Osteoblast (primary cell): ENCODE data around the gene FRMD4A. TPM values are rescaled to one million over a fixed set of nuclear protein-coding genes. Genes with fewer than 3 reads are reported as not detected.
A peak's percentile ranks its signal among the peaks of the same experiment; 100 is the strongest.

Source experiments
- DNase-seq: peaks from one replicate; pipeline ENCODE4 v3.0.0; 2011; ENCODE audit warnings: low spot score, mixed read lengths; ENCODE audit not compliant: insufficient read length; ENCODE audit errors: missing footprints
- H2AFZ ChIP-seq: 2 replicates; pipeline ENCODE4 v1.6.0; 2011; ENCODE audit warnings: mild to moderate bottlenecking, low read length
- H3K27ac ChIP-seq: 2 replicates; pipeline ENCODE4 v1.5.1; 2011; ENCODE audit warnings: mild to moderate bottlenecking, low read depth, low read length, moderate library complexity
- H3K27me3 ChIP-seq: 2 replicates; pipeline ENCODE4 v1.6.0; 2012; ENCODE audit warnings: mild to moderate bottlenecking, control low read depth, inconsistent platforms, low read length, moderate library complexity; ENCODE audit not compliant: insufficient read depth
- H3K36me3 ChIP-seq: 2 replicates; pipeline ENCODE4 v1.5.1; 2011; ENCODE audit warnings: mild to moderate bottlenecking, low read length, control low read depth, moderate library complexity; ENCODE audit not compliant: insufficient read depth
- H3K4me1 ChIP-seq: 2 replicates; pipeline ENCODE4 v1.5.1; 2011; ENCODE audit warnings: mild to moderate bottlenecking, low read length, control low read depth, moderate library complexity; ENCODE audit not compliant: insufficient read depth
- H3K4me2 ChIP-seq: 2 replicates; pipeline ENCODE4 v1.6.0; 2011; ENCODE audit warnings: mild to moderate bottlenecking, low read length; ENCODE audit not compliant: insufficient read depth
- H3K4me3 ChIP-seq: fragments of 200-600 bp; sonication (generic); 3 replicates; pipeline ENCODE4 v1.5.1; 2012; ENCODE audit warnings: mild to moderate bottlenecking, low read length, inconsistent platforms; ENCODE audit not compliant: insufficient read depth
- H3K79me2 ChIP-seq: 2 replicates; pipeline ENCODE4 v1.6.0; 2012; ENCODE audit warnings: mild to moderate bottlenecking, low read length, control low read depth, inconsistent platforms; ENCODE audit not compliant: insufficient read depth
- H3K9me3 ChIP-seq: 2 replicates; pipeline ENCODE4 v1.5.1; 2011; ENCODE audit warnings: low read depth, low read length, control low read depth
- H4K20me1 ChIP-seq: 2 replicates; pipeline ENCODE4 v1.6.0; 2012; ENCODE audit warnings: mild to moderate bottlenecking, low read length, control low read depth; ENCODE audit not compliant: insufficient read depth
- total RNA-seq: library from RNA; depleted of rRNA; stranded (reverse); fragments of >200 nt; gene quantifications from 2 replicates; pipeline ENCODE4 v1.2.3, GENCODE V29; 2012
- TF ChIP-seq, protein P1 (sequence below): IDR thresholded peaks from 2 replicates; pipeline ENCODE4 v1.5.1; 2011; ENCODE audit warnings: mild to moderate bottlenecking, low read depth, low read length, moderate library complexity; ENCODE audit errors: extremely low read depth

Gene FRMD4A
- total RNA-seq, 1 donor, result 41.3 TPM

DNA sequence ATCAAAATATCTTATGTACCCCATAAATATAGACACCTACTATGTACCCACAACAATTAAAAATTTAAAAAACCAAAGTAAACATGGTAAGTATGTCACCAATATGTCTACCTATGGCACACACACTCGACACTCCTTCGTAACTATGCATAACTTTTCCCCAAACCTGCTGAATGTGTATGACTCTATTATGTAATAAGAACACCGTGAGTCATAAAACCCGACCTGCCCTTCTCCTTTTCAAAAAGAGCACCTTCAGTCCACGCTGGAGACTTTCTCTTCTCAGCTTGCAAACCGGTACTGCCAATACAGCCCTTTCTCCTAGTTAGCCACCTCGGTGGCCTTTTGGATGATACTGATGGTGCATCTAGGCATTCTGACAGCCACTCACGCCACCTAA is 557.7 kb downstream of the FRMD4A start:
- Histone ChIP-seq H3K4me2 (no peak overlapping the region), H3K4me3 (no peak overlapping the region)

DNA sequence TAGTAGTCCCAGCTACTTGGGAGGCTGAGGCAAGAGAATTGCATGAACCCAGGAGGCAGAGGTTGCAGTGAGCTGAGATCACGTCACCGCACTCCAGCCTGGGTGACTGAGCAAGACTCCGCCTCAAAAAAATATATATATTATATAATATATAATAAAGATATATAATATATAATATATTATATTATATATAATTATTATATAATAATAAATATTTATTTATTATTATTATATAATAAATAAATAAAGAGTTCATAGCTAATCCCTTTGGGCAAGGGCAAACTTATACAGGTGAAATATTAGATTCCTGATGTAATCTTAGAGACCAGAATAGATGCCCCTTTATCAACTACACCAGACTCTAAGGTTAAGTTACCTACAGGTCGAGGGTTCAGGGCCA is 558.7 kb downstream of the FRMD4A start:
- no peaks in the 10 kb centered on the region for H3K9me3 ChIP-seq
- no peaks in the 10 kb centered on the region for H4K20me1 ChIP-seq
- TF ChIP-seq, protein P1, sequence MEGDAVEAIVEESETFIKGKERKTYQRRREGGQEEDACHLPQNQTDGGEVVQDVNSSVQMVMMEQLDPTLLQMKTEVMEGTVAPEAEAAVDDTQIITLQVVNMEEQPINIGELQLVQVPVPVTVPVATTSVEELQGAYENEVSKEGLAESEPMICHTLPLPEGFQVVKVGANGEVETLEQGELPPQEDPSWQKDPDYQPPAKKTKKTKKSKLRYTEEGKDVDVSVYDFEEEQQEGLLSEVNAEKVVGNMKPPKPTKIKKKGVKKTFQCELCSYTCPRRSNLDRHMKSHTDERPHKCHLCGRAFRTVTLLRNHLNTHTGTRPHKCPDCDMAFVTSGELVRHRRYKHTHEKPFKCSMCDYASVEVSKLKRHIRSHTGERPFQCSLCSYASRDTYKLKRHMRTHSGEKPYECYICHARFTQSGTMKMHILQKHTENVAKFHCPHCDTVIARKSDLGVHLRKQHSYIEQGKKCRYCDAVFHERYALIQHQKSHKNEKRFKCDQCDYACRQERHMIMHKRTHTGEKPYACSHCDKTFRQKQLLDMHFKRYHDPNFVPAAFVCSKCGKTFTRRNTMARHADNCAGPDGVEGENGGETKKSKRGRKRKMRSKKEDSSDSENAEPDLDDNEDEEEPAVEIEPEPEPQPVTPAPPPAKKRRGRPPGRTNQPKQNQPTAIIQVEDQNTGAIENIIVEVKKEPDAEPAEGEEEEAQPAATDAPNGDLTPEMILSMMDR, result no peak
- no peaks in the 10 kb centered on the region for H3K36me3 ChIP-seq
- H3K4me1 ChIP-seq, result peaks cover 32% of the 10 kb centered on the region
- no peaks in the 10 kb centered on the region for H3K27me3 ChIP-seq
- no peak overlapping the region for H3K27ac ChIP-seq
- no peak overlapping the region for H3K4me2 ChIP-seq
- H3K79me2 ChIP-seq, result peaks cover 5% of the 10 kb centered on the region
- H2AFZ ChIP-seq, result no peak overlapping the region
- no peak overlapping the region for H3K4me3 ChIP-seq
- no peak for DNase-seq

More for the DNA sequence above, 557.7 kb downstream of the FRMD4A start:
- Histone ChIP-seq H3K9me3 (no peaks in the 10 kb centered on the region), H3K36me3 (no peaks in the 10 kb centered on the region), H3K4me1 (peaks cover 41% of the 10 kb centered on the region), H4K20me1 (no peaks in the 10 kb centered on the region), H3K27ac (no peak overlapping the region), H2AFZ (no peak overlapping the region), H3K79me2 (peaks cover 5% of the 10 kb centered on the region), H3K27me3 (no peaks in the 10 kb centered on the region)
- TF ChIP-seq, protein P1, result no peak
- DNase-seq, result no peak

DNA sequence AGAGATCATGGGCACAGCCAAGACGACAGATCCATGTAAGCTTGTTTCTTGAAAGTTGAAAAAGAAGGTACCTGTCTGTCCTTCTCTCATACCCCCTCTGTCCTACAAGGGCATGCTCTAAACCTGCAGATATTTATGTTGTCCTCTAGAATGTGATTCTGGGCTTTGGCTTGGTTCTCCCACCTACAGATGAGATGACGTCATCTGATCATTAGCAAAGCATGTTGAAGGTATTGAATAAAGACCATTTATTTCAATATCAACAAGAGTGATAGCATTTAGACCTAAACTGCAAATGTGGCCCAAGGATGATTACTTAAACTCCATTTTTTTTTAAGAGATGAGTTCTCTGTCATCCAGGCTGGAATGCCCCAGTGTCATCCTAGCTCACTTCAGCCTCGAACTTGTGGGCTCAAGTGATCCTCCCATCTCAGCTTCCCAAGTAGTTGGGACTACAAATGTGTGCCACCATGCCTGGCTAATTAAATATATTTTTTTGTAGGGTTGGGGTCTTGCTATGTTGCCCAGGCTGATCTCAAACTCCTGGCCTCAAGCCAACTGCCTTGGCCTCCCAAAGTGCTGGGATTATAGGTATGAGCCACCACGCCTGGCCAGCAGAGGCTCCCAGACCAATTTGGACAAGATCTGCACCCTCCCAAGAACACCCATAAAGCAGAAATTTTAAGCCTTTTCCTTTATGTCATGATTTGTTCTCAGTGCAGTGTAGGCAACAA is 559.8 kb downstream of the FRMD4A start:
- TF ChIP-seq, protein P1, result no peak
- Histone ChIP-seq H3K79me2 (peaks cover 5% of the 10 kb centered on the region), H3K36me3 (no peaks in the 10 kb centered on the region)

DNA sequence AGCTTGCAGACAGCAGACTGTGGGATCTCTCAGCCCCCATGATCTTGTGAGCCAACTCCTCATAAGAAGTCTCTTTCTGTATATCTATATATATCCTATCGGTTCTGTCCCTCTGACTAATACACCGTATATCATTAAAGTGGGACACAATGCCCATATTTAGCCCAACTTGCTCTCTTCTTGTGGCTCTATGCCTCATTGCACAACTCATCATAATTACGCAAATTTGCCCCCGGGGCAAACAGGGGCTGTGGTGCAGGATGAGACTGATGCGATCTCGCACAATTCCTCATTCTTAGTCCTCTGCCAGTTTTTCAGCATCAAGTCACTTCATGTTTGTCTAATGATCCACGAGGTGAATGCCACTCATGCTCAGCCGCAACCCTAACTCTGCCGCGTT is 560.8 kb downstream of the FRMD4A start:
- Histone ChIP-seq H3K4me2 (no peak overlapping the region), H3K4me3 (no peak overlapping the region), H4K20me1 (no peaks in the 10 kb centered on the region), H3K79me2 (peaks cover 5% of the 10 kb centered on the region), H2AFZ (no peak overlapping the region), H3K27ac (peak overlapping the region; percentile 70), H3K27me3 (no peaks in the 10 kb centered on the region), H3K9me3 (no peaks in the 10 kb centered on the region), H3K4me1 (peaks cover 14% of the 10 kb centered on the region), H3K36me3 (no peaks in the 10 kb centered on the region)
- no peak for DNase-seq
- TF ChIP-seq, protein P1, result no peak

More for the DNA sequence above, 559.8 kb downstream of the FRMD4A start:
- peak overlapping the region; percentile 20 for H3K27ac ChIP-seq
- no peaks in the 10 kb centered on the region for H3K27me3 ChIP-seq
- no peaks in the 10 kb centered on the region for H4K20me1 ChIP-seq
- no peaks in the 10 kb centered on the region for H3K9me3 ChIP-seq
- no peak for DNase-seq
- no peak overlapping the region for H2AFZ ChIP-seq
- peaks cover 22% of the 10 kb centered on the region for H3K4me1 ChIP-seq
- no peak overlapping the region for H3K4me3 ChIP-seq
- no peak overlapping the region for H3K4me2 ChIP-seq
